RWPE2 (cell line): ENCODE data around the gene HIGD1C.

Experiments
- ATAC-seq: fragments of 200-7000 bp; cut with Tn5 transposase; 3 replicates; pipeline ENCODE4 v1.9.1; 2021; ENCODE audit warnings: low read depth
- DNase-seq: peaks from one replicate; pipeline ENCODE4 v3.0.0-alpha.2; 2020; ENCODE audit warnings: low spot score
- H3K27ac ChIP-seq: fragments of 450-650 bp; 2 replicates; pipeline ENCODE4 v1.5.1; 2017; ENCODE audit warnings: mild to moderate bottlenecking; ENCODE audit not compliant: poor library complexity, severe bottlenecking
- H3K27me3 ChIP-seq: fragments of 250-450 bp; sonication (Bioruptor Pico); 2 replicates; pipeline ENCODE4 v1.5.1; 2021; ENCODE audit warnings: mild to moderate bottlenecking, moderate library complexity; ENCODE audit not compliant: insufficient read depth, poor library complexity, severe bottlenecking
- H3K36me3 ChIP-seq: fragments of 250-450 bp; sonication (Bioruptor Pico); 2 replicates; pipeline ENCODE4 v1.5.1; 2020; ENCODE audit warnings: low read depth, mild to moderate bottlenecking, moderate library complexity
- H3K4me1 ChIP-seq: fragments of 250-450 bp; sonication (Bioruptor Pico); 2 replicates; pipeline ENCODE4 v1.5.1; 2021; ENCODE audit warnings: mild to moderate bottlenecking, moderate library complexity; ENCODE audit not compliant: insufficient read depth, poor library complexity, severe bottlenecking
- H3K4me3 ChIP-seq: fragments of 250-450 bp; sonication (Bioruptor Pico); 2 replicates; pipeline ENCODE4 v1.5.1; 2021; ENCODE audit warnings: mild to moderate bottlenecking, moderate library complexity; ENCODE audit not compliant: severe bottlenecking
- H3K9me3 ChIP-seq: fragments of 250-450 bp; sonication (Bioruptor Pico); 2 replicates; pipeline ENCODE4 v1.5.1; 2021; ENCODE audit warnings: mild to moderate bottlenecking, moderate library complexity; ENCODE audit not compliant: severe bottlenecking
- CTCF ChIP-seq: fragments of 450-650 bp; IDR thresholded peaks from one replicate; pipeline ENCODE4 v1.5.1; 2017; ENCODE audit warnings: mild to moderate bottlenecking, moderate library complexity; ENCODE audit not compliant: poor library complexity, severe bottlenecking

Gene HIGD1C

DNA sequence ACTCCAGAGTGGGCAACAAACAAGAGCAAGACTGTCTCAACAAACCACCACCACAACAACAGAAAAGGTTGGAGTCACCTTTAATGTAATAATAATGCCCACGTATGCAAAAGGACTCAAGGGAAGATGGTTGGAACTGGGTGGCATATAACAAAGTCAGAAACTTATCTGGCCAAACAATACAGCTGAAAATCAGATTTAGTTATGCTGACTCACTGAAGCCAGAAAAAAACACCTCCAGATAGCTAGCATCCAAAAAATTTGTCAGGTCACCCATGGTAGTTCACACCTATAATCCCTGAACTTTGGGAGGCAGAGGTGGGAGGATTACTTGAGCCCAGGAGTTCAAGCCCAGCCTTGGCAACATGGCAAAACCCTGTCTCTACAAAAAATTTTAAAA is 49.5 kb downstream of the HIGD1C start:
- peaks cover 63% of the 10 kb centered on the region for H3K36me3 ChIP-seq
- DNase-seq (no peak), ATAC-seq (no peak)
- H3K4me1 ChIP-seq: peaks cover 11% of the 10 kb centered on the region
- no peak overlapping the region for H3K4me3 ChIP-seq
- no peaks in the 10 kb centered on the region for H3K27me3 ChIP-seq
- H3K9me3 ChIP-seq: no peaks in the 10 kb centered on the region
- TF ChIP-seq CTCF: no peak
- no peak overlapping the region for H3K27ac ChIP-seq

GRCh38 chr12:51004504-51004903 is 52.2 kb downstream of the HIGD1C start:
- Histone ChIP-seq H3K27me3 (no peaks in the 10 kb centered on the region), H3K36me3 (peaks cover 66% of the 10 kb centered on the region), H3K9me3 (no peaks in the 10 kb centered on the region), H3K4me3 (no peak overlapping the region), H3K4me1 (peaks cover 11% of the 10 kb centered on the region), H3K27ac (no peak overlapping the region)
- no peak for TF ChIP-seq CTCF
- DNase-seq: no peak
- no peak; the same call in 2 of the 3 replicates for ATAC-seq

DNA sequence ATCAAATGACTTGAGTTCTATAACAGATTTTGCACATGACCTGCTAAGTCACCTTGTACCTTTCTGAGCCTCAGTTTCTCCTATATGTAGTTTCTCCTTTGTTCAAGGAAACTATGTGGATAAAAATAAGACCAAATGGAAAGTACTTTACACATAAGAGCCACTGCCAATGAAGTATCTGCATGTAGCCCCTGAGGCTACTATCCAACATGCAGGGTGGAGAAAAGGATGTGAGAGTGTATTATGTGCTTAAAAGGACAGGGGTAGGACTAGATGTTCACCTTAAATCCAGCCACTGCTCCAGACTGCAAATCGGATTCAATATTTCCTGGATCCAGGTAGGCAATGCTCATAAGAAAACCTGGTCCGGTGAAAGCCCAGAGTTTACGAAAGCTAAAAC is 52.7 kb downstream of the HIGD1C start:
- no peak for ATAC-seq
- H3K9me3 ChIP-seq: no peaks in the 10 kb centered on the region
- H3K27ac ChIP-seq: no peak overlapping the region
- DNase-seq: no peak
- no peak for TF ChIP-seq CTCF
- H3K36me3 ChIP-seq: peaks cover 61% of the 10 kb centered on the region
- H3K27me3 ChIP-seq: no peaks in the 10 kb centered on the region
- no peak overlapping the region for H3K4me3 ChIP-seq
- peaks cover 11% of the 10 kb centered on the region for H3K4me1 ChIP-seq

- Histone ChIP-seq H3K4me1 (peaks cover 5% of the 10 kb centered on the region), H3K27ac (no peak overlapping the region), H3K9me3 (no peaks in the 10 kb centered on the region), H3K36me3 (peaks cover 54% of the 10 kb centered on the region), H3K27me3 (no peaks in the 10 kb centered on the region), H3K4me3 (no peak overlapping the region)
- TF ChIP-seq CTCF: no peak
- DNase-seq (no peak), ATAC-seq (peak; percentile 51; the same call in 2 of the 3 replicates)
Observed at GRCh38 chr12:51005671-51006070, 53.3 kb downstream of the HIGD1C start.

DNA sequence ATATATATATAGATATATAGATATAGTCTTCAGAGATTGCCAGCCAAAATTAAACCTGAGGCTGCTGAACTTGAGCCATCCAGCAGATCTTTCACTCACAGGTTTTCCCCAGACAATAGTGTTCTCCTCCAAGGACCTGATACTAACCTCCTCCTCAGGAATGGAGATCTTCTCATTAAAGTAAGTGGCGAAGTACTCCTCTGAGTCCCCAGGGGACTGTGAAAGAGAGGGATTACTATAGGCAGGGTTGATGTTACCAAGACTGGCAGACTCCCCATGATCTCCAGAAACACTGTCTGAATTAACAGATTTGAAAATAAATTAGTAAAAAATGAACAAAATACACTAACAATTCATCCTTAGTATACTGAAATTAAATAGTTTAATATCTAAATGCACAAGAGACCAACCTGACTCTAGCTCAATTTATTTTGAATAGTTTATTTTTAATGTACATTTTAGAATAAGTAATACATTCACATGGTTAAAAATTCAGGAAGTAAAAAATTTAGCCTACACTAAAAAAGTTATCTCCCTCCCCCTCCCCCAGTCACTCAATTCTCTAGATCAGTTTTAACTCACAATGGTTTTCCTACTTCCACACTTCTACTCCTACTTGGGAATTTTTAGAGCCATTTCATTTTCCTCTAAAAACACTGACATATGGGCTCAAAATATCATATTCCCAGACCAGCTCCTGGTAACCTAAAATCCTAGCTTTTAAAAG is 56.1 kb downstream of the HIGD1C start:
- DNase-seq: no peak
- Histone ChIP-seq H3K36me3 (peaks cover 50% of the 10 kb centered on the region), H3K9me3 (no peaks in the 10 kb centered on the region), H3K4me3 (no peak overlapping the region), H3K27ac (no peak overlapping the region), H3K4me1 (peaks cover 5% of the 10 kb centered on the region), H3K27me3 (no peaks in the 10 kb centered on the region)
- no peak for ATAC-seq
- TF ChIP-seq CTCF: no peak
